Natural killer cell (primary cell): ENCODE results near the gene A3GALT2. TPM values are rescaled to one million over a fixed set of nuclear protein-coding genes. Genes with fewer than 3 reads are reported as not detected.
"Not testable (repeated sequence)": the region's sequence is repeated elsewhere in the genome, so short reads cannot be mapped to it uniquely, and the experiment has no call there.

Source experiments
- ATAC-seq, 3 donors: fragments of 150-1000 bp in 2 of 3; fragments of 200-7000 bp in 1 of 3; cut with Tn5 transposase; 1 replicate in 1 of 3; 2 replicates in 2 of 3; pipeline ENCODE4 v1.10.0; 2021; ENCODE audit warnings: mild to moderate bottlenecking in 2 of 3, moderate library complexity in 2 of 3
- DNase-seq, 2 donors: peaks; one replicate each; pipeline versions ENCODE4 v3.0.0 to v3.0.0-alpha.2; 2013 to 2021; ENCODE audit warnings: mixed read lengths in 1 of 2
- H3K27ac ChIP-seq: one replicate; pipeline ENCODE4 v1.5.1; 2013; ENCODE audit warnings: mild to moderate bottlenecking, low read length
- H3K27me3 ChIP-seq: one replicate; pipeline ENCODE4 v1.6.1; 2013; ENCODE audit warnings: low read length; ENCODE audit not compliant: control insufficient read depth, insufficient read depth
- H3K36me3 ChIP-seq: one replicate; pipeline ENCODE4 v1.6.1; 2013; ENCODE audit warnings: low read length; ENCODE audit not compliant: control insufficient read depth, insufficient read depth
- H3K4me1 ChIP-seq: one replicate; pipeline ENCODE4 v1.6.1; 2013; ENCODE audit warnings: low read length; ENCODE audit not compliant: control insufficient read depth, insufficient read depth
- H3K4me3 ChIP-seq: one replicate; pipeline ENCODE4 v1.5.1; 2013; ENCODE audit warnings: low read length
- H3K9me3 ChIP-seq: one replicate; pipeline ENCODE4 v1.6.1; 2013; ENCODE audit warnings: low read length; ENCODE audit not compliant: control insufficient read depth, insufficient read depth
- H3K27ac Mint-ChIP-seq, 2 donors: one replicate each; pipeline ENCODE4 v1.8.0; 2022; ENCODE audit warnings: mild to moderate bottlenecking in 2 of 2, mixed read lengths in 2 of 2, moderate library complexity in 1 of 2
- H3K27me3 Mint-ChIP-seq, 2 donors: one replicate each; pipeline ENCODE4 v1.8.0; 2022; ENCODE audit warnings: low read depth in 2 of 2, mixed read lengths in 2 of 2
- H3K36me3 Mint-ChIP-seq: one replicate; pipeline ENCODE4 v1.8.0; 2022; ENCODE audit warnings: mixed read lengths
- H3K4me1 Mint-ChIP-seq, 2 donors: one replicate each; pipeline ENCODE4 v1.8.0; 2022; ENCODE audit warnings: mixed read lengths in 2 of 2
- H3K4me3 Mint-ChIP-seq: one replicate; pipeline ENCODE4 v1.8.0; 2022; ENCODE audit warnings: mild to moderate bottlenecking, moderate library complexity, mixed read lengths
- H3K9me3 Mint-ChIP-seq, 2 donors: one replicate each; pipeline ENCODE4 v1.8.0; 2022; ENCODE audit warnings: mixed read lengths in 2 of 2
- WGBS: methylation state at CpG from one replicate; pipeline ENCODE4 v1.1.7; 2013; ENCODE audit warnings: missing lambda C conversion rate; ENCODE audit not compliant: insufficient coverage; 5-methylcytosine and 5-hydroxymethylcytosine counted together
- intact Hi-C: fragments of 100-400 bp; cut with micrococcal nuclease; formaldehyde crosslinking; loops from one replicate; pipeline ENCODE4 v1.14.2; 2022
- total RNA-seq, 4 donors: library from RNA; stranded (reverse); fragments of 120-200 nt in 1 of 4; gene quantifications; one replicate each; pipeline versions ENCODE4 v1.2.3 to v1.2.4, GENCODE V29; 2013 to 2022
- TF ChIP-seq, protein P1 (sequence below): fragments of 200-600 bp; IDR thresholded peaks from one replicate; pipeline ENCODE4 v1.8.0; 2022; ENCODE audit warnings: antibody characterized with exemption

A3GALT2 gene
- total RNA-seq, 3 donors from 2014 or later (not counting 1 experiment from before 2014, with no cell fraction given): not detected

- Histone ChIP-seq H3K36me3 (no peaks in the 10 kb centered on the region), H3K4me3 (no peak overlapping the region), H3K4me1 (no peaks in the 10 kb centered on the region), H3K27ac (no peak overlapping the region), H3K27me3 (no peaks in the 10 kb centered on the region), H3K9me3 (no peaks in the 10 kb centered on the region)
- no peaks in the 10 kb centered on the region for H3K36me3 Mint-ChIP-seq
- no peaks in the 10 kb centered on the region for H3K9me3 Mint-ChIP-seq
- no peak overlapping the region for H3K4me3 Mint-ChIP-seq
- no peak overlapping the region for H3K27ac Mint-ChIP-seq
- peaks cover 0 to 6% of the 10 kb centered on the region in 2 donors for H3K27me3 Mint-ChIP-seq
- ATAC-seq (no peak), DNase-seq (no peak)
- intact Hi-C loops: no loop called here
- no peaks in the 10 kb centered on the region for H3K4me1 Mint-ChIP-seq
- TF ChIP-seq, protein P1, sequence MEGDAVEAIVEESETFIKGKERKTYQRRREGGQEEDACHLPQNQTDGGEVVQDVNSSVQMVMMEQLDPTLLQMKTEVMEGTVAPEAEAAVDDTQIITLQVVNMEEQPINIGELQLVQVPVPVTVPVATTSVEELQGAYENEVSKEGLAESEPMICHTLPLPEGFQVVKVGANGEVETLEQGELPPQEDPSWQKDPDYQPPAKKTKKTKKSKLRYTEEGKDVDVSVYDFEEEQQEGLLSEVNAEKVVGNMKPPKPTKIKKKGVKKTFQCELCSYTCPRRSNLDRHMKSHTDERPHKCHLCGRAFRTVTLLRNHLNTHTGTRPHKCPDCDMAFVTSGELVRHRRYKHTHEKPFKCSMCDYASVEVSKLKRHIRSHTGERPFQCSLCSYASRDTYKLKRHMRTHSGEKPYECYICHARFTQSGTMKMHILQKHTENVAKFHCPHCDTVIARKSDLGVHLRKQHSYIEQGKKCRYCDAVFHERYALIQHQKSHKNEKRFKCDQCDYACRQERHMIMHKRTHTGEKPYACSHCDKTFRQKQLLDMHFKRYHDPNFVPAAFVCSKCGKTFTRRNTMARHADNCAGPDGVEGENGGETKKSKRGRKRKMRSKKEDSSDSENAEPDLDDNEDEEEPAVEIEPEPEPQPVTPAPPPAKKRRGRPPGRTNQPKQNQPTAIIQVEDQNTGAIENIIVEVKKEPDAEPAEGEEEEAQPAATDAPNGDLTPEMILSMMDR: no peak
- WGBS: 84% methylated on average over 7 of the region's 7 CpGs
Observed at GRCh38 chr1:33311706-33312412, 9.0 kb downstream of the A3GALT2 start.

- H3K9me3 ChIP-seq: no peaks in the 10 kb centered on the region
- H3K27ac ChIP-seq: no peak overlapping the region
- TF ChIP-seq, protein P1: no peak
- H3K36me3 ChIP-seq: no peaks in the 10 kb centered on the region
- H3K27me3 ChIP-seq: no peaks in the 10 kb centered on the region
- no peak overlapping the region for H3K4me3 ChIP-seq
- Mint-ChIP-seq H3K27ac (no peak overlapping the region), H3K9me3 (no peaks in the 10 kb centered on the region), H3K4me3 (no peak overlapping the region), H3K36me3 (no peaks in the 10 kb centered on the region), H3K27me3 (peaks cover 5 to 8% of the 10 kb centered on the region in 2 donors), H3K4me1 (no peaks in the 10 kb centered on the region)
- DNase-seq (no peak), ATAC-seq (no peak)
- WGBS: 84% methylated on average over 8 of the region's 8 CpGs
- intact Hi-C loops: no loop called here
- no peaks in the 10 kb centered on the region for H3K4me1 ChIP-seq
Observed at GRCh38 chr1:33310702-33311101, 10.2 kb downstream of the A3GALT2 start.

- H3K36me3 Mint-ChIP-seq, H3K4me1 Mint-ChIP-seq, H3K27me3 ChIP-seq, H3K9me3 Mint-ChIP-seq, H3K4me3 Mint-ChIP-seq, H3K4me3 ChIP-seq, H3K27me3 Mint-ChIP-seq, H3K36me3 ChIP-seq, H3K4me1 ChIP-seq, H3K27ac ChIP-seq, H3K9me3 ChIP-seq, intact Hi-C loops, ATAC-seq, H3K27ac Mint-ChIP-seq, DNase-seq: not testable (repeated sequence)
- 96% methylated on average over 27 of the region's 32 CpGs for WGBS
Observed at GRCh38 chr1:33309351-33309750, 11.5 kb downstream of the A3GALT2 start.

GRCh38 chr1:33307494-33307864, 13.4 kb downstream of the A3GALT2 start:
- TF ChIP-seq, protein P1: no peak
- Mint-ChIP-seq H3K36me3 (no peaks in the 10 kb centered on the region), H3K4me3 (no peak overlapping the region), H3K9me3 (no peaks in the 10 kb centered on the region), H3K4me1 (peaks cover 8 to 10% of the 10 kb centered on the region in 2 donors), H3K27ac (no peak overlapping the region), H3K27me3 (peaks cover 8 to 9% of the 10 kb centered on the region in 2 donors)
- Histone ChIP-seq H3K4me3 (no peak overlapping the region), H3K27me3 (no peaks in the 10 kb centered on the region), H3K36me3 (no peaks in the 10 kb centered on the region), H3K4me1 (peaks cover 2% of the 10 kb centered on the region), H3K27ac (no peak overlapping the region), H3K9me3 (no peaks in the 10 kb centered on the region)
- ATAC-seq (no peak), DNase-seq (no peak)
- no CpG with 5 or more reads among the region's 5 CpGs for WGBS
- intact Hi-C loops: no loop called here
